Measurements from ENCODE around the gene CREB3L2. TPM values are rescaled to one million over a fixed set of nuclear protein-coding genes. Genes with fewer than 3 reads are reported as not detected.

CREB3L2 gene
- 10 to 100 TPM; 45.9 to 54.6 (median 52.5) TPM for total RNA-seq
- total RNA-seq (2013) = 26.6 TPM

DNA sequence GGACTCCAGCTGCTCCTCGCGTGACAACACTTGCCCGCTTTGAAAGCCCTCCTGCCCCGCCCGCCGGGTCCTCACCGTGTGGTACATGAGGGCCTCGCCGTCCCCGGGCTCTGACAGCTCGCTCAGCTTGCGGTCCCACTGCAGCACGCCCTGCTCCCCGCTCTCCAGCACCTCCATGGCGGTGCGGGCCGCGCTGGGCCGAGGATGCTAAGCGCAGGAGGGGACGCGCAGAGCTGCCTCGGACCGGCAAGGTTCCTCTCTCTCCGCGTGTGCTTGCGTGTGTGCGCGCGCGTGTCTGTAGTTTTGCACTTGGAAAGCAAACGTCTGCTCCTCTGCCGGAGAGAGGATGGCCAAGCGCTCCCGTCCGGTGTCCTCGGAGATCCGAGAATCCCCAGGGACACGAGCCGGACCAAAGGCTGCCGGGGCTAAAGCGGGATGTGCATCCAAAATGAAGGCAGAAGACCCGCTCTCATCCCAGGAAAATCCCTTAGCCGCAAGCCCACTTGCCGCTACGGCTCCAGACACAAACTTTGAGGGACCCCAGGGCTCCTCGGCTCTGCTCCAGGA lies at the start of gene CREB3L2:
Gene CREB3L2, minus strand, starts transcription at position 558 of the 567 bp plus-strand sequence. Its CDS starts 381 bp downstream, at position 177.
- Mint-ChIP-seq H3K36me3 (no peaks in the 10 kb centered on the region), H3K4me1 (peaks cover 44 to 46% of the 10 kb centered on the region in 2 donors), H3K27ac (peak within 1 kb of the TSS; percentile 94 to 96), H3K9me3 (no peaks in the 10 kb centered on the region), H3K4me3 (peak within 1 kb of the TSS; percentile 99), H3K27me3 (ENCODE audit: low read depth in 2 of 2) (no peaks in the 10 kb centered on the region)
- WGBS (ENCODE audit: insufficient coverage) = under 1% methylated on average over 47 of the region's 47 CpGs
- TF ChIP-seq, protein P1, sequence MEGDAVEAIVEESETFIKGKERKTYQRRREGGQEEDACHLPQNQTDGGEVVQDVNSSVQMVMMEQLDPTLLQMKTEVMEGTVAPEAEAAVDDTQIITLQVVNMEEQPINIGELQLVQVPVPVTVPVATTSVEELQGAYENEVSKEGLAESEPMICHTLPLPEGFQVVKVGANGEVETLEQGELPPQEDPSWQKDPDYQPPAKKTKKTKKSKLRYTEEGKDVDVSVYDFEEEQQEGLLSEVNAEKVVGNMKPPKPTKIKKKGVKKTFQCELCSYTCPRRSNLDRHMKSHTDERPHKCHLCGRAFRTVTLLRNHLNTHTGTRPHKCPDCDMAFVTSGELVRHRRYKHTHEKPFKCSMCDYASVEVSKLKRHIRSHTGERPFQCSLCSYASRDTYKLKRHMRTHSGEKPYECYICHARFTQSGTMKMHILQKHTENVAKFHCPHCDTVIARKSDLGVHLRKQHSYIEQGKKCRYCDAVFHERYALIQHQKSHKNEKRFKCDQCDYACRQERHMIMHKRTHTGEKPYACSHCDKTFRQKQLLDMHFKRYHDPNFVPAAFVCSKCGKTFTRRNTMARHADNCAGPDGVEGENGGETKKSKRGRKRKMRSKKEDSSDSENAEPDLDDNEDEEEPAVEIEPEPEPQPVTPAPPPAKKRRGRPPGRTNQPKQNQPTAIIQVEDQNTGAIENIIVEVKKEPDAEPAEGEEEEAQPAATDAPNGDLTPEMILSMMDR (IDR thresholded peaks at IDR 0.05) = no peak
- H3K27ac ChIP-seq (ENCODE audit: low read length) = peak within 1 kb of the TSS; percentile 86
- intact Hi-C loops (cut with micrococcal nuclease) = loop anchor here (1.0 to 2.0 kb wide), 2 partner anchors 67 to 751 kb away; no protein-coding TSS in a partner anchor
- H3K27me3 ChIP-seq (ENCODE audit: control insufficient read depth, insufficient read depth, low read length) = no peaks in the 10 kb centered on the region
- no peaks in the 10 kb centered on the region for H3K9me3 ChIP-seq (ENCODE audit: control insufficient read depth, insufficient read depth, low read length)
- H3K4me1 ChIP-seq (ENCODE audit: control insufficient read depth, insufficient read depth, low read length) = peaks cover 10% of the 10 kb centered on the region
- DNase-seq (peak; percentile 61 to 82), ATAC-seq (peak; percentile 41 to 58 (median 44))
- H3K36me3 ChIP-seq (ENCODE audit: control insufficient read depth, insufficient read depth, low read length) = no peaks in the 10 kb centered on the region
- H3K4me3 ChIP-seq (ENCODE audit: low read length) = peak within 1 kb of the TSS; percentile 97

DNA sequence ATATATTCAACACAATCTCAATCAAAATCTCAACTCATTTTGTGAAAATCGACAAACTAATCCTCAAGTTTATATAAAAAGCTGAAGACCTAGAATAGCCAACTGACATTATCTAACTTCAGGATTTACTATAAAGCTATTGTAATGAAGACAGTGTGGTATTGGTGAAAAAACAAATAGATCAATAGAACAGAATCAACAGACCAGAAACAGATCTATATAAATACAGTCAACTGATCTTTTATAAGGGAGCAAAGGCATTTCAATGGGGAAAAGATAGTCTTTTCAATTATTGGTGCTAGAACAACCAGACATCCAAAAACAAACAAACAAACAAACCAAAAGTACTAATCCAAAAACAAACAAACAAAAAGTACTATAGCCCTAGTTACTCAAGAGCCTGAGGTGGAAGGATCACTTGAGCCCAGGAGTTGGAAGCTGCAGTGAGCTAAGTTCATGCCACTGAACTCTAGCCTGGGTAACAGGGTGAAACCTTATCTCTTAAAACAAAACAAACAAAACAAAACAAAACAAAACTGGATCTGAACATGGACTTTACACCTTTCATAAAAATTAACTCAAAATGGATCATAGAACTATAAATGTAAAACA lies 47.7 kb upstream of the CREB3L2 start:
- intact Hi-C loops (cut with micrococcal nuclease) = no loop called here
- DNase-seq = no peak
- Mint-ChIP-seq H3K27ac (no peak overlapping the region), H3K4me3 (no peak overlapping the region), H3K9me3 (peaks cover 2 to 4% of the 10 kb centered on the region in 2 donors), H3K36me3 (peaks cover 10% of the 10 kb centered on the region), H3K27me3 (ENCODE audit: low read depth in 2 of 2) (peaks cover 7 to 36% of the 10 kb centered on the region in 2 donors), H3K4me1 (no peaks in the 10 kb centered on the region)
- Histone ChIP-seq H3K9me3 (ENCODE audit: control insufficient read depth, insufficient read depth, low read length) (no peaks in the 10 kb centered on the region), H3K27me3 (ENCODE audit: control insufficient read depth, insufficient read depth, low read length) (no peaks in the 10 kb centered on the region), H3K4me3 (ENCODE audit: low read length) (no peak overlapping the region), H3K36me3 (ENCODE audit: control insufficient read depth, insufficient read depth, low read length) (no peaks in the 10 kb centered on the region), H3K27ac (ENCODE audit: low read length) (no peak overlapping the region), H3K4me1 (ENCODE audit: control insufficient read depth, insufficient read depth, low read length) (no peaks in the 10 kb centered on the region)
- no peak for ATAC-seq
- no CpG with 5 or more reads among the region's 1 CpG for WGBS (ENCODE audit: insufficient coverage)
- TF ChIP-seq, protein P1 (IDR thresholded peaks at IDR 0.05) = no peak

- DNase-seq = no peak
- intact Hi-C loops (cut with micrococcal nuclease) = no loop called here
These were observed 46.0 kb upstream of the CREB3L2 start for GRCh38 chr7:138047907-138048306.

More at GRCh38 chr7:138047907-138048306, 46.0 kb upstream of the CREB3L2 start:
- 91% methylated on average over 2 of the region's 3 CpGs for WGBS (ENCODE audit: insufficient coverage)
- Histone ChIP-seq H3K27me3 (ENCODE audit: control insufficient read depth, insufficient read depth, low read length) (no peaks in the 10 kb centered on the region), H3K27ac (ENCODE audit: low read length) (no peak overlapping the region), H3K36me3 (ENCODE audit: control insufficient read depth, insufficient read depth, low read length) (no peaks in the 10 kb centered on the region), H3K4me3 (ENCODE audit: low read length) (no peak overlapping the region), H3K9me3 (ENCODE audit: control insufficient read depth, insufficient read depth, low read length) (no peaks in the 10 kb centered on the region), H3K4me1 (ENCODE audit: control insufficient read depth, insufficient read depth, low read length) (no peaks in the 10 kb centered on the region)
- Mint-ChIP-seq H3K27me3 (ENCODE audit: low read depth in 2 of 2) (peaks cover 4 to 31% of the 10 kb centered on the region in 2 donors), H3K4me3 (no peak overlapping the region), H3K36me3 (peaks cover 5% of the 10 kb centered on the region), H3K4me1 (no peaks in the 10 kb centered on the region), H3K27ac (no peak overlapping the region), H3K9me3 (peaks cover 2 to 4% of the 10 kb centered on the region in 2 donors)
- ATAC-seq = no peak
- TF ChIP-seq, protein P1 (IDR thresholded peaks at IDR 0.05) = no peak

Measured in natural killer cell (primary cell).